Stimulated activated CD4-positive, alpha-beta T cell treated with anti-CD3 and anti-CD28 coated beads, Interleukin-2, amount 100 ng/mL, for 48 hours (primary cell): Measurements from ENCODE around the gene CLDN14.
A peak's percentile ranks its signal among the peaks of the same experiment; 100 is the strongest.
"Not testable (repeated sequence)": the region's sequence is repeated elsewhere in the genome, so short reads cannot be mapped to it uniquely, and the experiment has no call there.

Experiments used
- DNase-seq, 2 donors: peaks; one replicate each; pipeline ENCODE4 v3.0.0-alpha.2; 2020

Gene CLDN14

GRCh38 chr21:36499578-36500471, 19.9 kb upstream of the CLDN14 start:
- no peak for DNase-seq

DNA sequence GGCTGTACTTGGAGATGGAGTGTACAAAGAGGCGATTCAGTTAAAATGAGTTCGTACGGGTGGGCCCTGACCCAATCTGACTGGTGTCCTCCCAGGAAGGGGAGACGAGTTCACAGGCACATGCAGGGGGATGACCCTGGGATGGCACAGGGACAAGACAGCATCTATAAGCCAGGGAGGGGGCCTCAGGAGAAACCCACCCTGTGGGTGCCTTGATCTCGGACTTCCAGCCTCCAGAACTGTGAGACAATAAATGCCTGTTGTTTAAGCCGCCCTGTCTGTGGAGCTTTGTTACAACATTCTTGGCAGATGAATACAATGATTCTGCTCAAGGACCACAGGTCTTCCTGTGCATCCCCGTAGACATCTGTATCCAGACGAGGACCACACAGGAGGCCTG, 14.6 kb upstream of the CLDN14 start:
- no peak for DNase-seq

DNA sequence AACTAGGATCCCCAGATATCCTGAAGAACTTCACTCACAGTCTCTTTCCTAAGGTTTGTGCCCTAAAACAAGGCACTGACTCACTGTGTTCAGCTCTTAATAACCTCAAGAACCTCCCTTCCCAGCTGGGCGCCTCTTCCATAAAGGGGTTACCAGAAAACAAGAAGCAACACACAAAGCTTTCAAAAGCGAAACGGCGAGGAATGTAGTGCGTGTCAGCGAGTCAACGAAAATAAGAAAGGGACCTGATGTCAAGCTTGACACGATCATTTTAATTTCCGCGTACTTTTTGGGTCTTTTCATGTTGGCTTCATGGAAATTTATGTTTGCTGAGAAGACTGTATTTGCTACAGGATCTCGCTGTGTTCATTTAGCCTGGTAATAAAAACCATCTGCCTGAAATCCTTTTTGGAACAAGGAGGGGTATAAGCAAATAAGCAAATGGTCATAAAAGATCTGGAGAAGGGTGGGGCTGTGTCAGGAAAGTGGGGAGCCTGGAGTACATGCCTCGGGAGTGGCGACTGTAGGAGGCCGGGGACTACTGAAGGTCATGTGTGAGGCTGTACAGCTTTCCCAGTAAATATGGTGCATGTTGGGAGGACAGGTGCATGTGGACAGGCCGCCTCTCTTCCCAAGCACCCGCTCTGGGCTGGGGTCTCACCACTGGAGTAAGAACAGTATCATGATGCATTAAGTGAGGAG, 11.4 kb upstream of the CLDN14 start:
- no peak for DNase-seq

- no peak for DNase-seq
These were observed 9.8 kb upstream of the CLDN14 start for GRCh38 chr21:36489776-36490165.

GRCh38 chr21:36489103-36489775, 9.3 kb upstream of the CLDN14 start:
- no peak for DNase-seq

GRCh38 chr21:36487641-36488307, 7.9 kb upstream of the CLDN14 start:
- DNase-seq: no peak

DNA sequence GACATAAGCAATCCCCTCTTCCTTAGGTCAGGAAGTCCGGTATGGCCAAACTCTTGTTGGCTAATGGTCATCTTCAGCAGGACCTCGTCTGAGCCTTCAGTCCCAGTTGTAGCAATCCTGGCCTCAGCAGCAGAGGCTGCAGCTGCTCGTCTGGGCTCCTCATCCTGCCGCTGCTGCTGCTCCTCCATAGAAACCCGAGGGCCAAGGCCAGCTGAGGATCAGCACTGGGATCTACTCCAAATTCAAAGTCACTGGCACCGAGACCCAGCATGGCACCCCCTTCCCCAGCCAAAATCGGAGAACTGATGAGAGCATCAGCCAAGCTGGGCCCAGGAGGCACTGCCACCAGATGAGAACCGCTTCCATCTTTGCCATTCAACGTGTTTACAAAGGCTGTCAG, 6.3 kb upstream of the CLDN14 start:
- no peak for DNase-seq

GRCh38 chr21:36485476-36485875, 5.6 kb upstream of the CLDN14 start:
- no peak for DNase-seq

DNA sequence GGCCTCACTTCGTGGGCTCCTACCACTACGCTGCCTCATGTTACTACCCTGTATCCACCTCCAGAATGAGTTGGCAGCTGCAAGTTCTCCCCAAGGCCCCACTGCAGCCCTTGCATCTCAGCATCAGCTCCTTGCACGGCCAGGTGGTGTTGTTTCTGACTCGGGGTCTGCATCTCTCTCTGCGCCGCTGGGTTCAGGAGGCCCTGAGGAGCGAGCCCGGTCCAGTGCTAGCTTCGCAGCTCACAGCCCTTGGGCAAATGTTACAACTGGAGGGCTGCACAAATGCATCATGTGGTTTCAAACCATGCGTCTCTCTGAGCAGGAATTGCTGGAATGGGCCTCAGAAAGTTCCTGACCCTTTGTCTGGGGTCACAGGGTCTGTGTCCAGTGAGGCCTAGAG, 3.2 kb upstream of the CLDN14 start:
- DNase-seq: no peak

- DNase-seq: no peak
These were observed 2.8 kb upstream of the CLDN14 start for GRCh38 chr21:36482673-36483072.

GRCh38 chr21:36482181-36482580, 2.3 kb upstream of the CLDN14 start:
- DNase-seq: no peak

DNA sequence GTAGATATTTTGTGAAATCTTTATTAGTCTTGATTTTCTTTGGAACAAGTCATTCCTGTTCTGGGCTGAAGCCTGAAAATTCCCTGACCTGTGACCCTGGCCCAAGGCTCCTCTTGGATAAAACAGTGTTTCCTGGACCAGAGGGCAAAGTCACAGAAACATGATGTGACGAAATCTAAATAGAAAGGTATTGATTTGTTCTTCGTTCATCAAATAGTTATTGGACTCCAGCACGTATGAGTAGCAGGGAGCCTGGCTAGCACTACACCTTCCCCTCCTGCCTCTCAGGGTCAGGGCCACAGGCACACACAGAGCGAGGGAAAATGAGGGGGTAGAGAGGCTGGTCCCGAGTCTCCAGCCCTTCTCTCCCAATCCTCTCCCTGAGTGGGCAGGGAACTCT, 1.7 kb upstream of the CLDN14 start:
- no peak for DNase-seq

DNA sequence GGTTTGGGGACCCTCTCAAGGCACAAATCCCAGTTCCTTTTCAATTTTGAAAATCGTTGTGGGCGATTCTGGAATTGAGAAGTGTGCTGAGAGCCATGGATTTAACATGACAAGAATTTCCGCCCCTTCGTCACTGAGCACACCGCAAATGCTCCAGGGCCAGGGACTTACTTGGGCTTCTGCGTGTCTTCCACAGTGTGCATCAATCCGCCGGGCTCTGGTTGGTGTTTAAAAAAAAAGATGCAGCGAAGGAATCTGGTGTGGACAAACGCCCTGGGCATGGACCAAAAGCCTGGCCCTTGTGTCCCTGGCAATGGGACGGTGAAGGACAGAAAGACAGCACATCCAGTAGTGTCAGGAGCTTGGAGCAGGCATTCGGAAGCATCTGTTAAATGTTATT, 696 bp upstream of the CLDN14 start:
- no peak for DNase-seq

DNA sequence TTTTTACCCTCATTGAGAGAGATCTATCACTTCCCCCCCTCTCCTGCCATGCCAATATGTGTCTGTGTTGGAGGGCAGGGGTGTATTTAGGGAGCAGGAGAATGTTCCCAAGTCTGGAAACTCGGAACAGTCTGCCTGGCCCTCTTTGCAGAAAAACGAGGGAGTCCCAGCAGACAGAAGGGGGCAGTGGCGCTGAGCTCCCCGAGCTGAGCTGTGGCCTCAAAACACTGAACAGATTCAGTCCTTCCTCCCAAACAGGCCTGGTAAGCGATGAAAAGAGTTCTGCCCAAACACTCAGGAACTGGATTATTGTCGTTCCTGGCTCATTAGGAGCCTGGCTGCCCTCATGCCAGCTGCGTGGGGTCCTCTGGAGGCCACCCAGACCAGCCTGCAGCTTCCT, 981 bp downstream of the CLDN14 start:
- DNase-seq: no peak

DNA sequence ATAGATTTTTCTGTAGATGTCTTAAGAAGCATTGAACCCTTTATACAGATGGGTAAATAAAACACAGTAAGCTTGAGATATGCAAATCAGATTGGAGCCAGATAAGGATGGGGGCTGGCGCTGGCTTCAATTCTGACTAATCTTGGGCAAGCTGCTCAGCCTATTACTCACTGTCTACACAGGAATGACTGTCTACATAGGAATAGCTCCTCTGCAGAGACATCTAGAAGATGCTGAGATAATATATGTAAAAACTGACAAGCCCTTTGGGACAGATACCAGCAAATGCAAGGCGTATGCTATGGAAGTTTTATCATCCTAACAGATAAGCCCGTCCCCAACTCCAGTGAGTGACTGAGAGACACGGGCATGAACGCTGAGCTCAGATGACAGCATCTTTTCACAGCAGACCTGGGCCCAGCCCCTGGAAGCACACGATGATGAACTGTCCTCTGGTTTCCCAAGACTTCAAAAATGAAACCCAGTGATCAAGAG, 1.7 kb downstream of the CLDN14 start:
- DNase-seq: peak; percentile 23

DNA sequence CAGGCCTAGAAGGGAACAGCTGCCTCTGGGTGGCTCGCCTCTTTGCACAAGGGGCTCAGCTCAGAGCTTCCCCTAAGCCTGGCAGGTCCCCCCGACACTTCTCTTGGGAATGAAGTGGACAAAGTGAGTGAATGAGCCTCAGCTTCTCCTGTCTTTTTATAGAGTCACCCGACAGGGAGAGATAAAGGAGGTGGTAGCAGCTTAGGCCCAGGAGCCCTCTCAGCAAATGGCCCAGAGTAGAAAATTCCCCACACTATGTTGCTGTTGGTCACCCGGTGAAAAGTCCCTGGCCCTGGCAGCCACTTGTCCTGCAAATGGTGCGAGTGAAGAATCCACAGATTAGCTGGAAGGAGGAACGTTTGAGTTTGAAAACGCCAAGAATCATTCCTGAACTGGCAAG, 2.4 kb downstream of the CLDN14 start:
- DNase-seq: no peak

GRCh38 chr21:36477001-36477400, 2.9 kb downstream of the CLDN14 start:
- DNase-seq: no peak

- not testable (repeated sequence) for DNase-seq
These were observed 3.4 kb downstream of the CLDN14 start for GRCh38 chr21:36476541-36476940.

DNA sequence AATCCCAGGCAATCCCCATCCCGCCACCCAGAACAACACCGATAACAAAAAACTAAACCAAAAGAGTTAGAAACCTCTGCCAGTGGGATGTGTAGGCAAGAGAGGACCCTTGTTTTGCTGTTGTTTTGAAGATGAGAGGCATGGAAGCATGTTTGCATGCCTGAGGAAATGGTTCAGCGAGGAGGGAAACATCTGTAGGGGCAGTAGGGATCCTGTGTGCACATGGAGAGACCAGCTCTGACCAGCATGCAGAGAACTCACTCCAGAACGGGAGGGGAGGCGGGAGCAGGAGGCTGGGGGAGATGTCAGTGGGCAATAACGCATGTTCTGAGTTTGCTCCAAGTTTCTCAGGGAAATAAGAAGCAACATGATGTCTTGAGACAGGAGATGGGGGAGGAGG, 5.3 kb downstream of the CLDN14 start:
- no peak for DNase-seq

GRCh38 chr21:36473203-36473602, 6.7 kb downstream of the CLDN14 start:
- DNase-seq: no peak

GRCh38 chr21:36472377-36472776, 7.5 kb downstream of the CLDN14 start:
- no peak for DNase-seq

DNA sequence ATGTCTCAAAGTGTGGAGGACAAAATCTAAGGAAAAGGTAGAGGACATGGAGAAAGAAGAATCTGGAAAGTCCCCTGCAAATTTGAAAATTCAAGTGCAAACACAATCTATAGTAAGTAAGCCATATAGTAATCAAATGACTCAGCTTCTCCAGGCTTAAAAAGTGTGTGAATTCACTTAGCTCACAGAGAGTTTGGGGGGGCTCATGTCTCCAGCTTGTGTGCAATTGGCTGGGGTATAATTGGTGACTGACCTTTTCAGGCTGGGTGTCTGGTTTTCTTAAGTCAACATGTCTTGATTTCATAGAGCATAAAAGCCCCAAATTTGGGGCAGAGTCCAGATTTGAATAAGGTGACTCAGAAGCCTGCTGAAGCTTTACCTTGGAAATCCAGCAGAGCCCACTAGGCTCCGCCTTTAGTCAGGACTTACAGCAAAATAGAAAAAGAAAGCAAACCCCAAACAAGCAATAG, 8.6 kb downstream of the CLDN14 start:
- DNase-seq: no peak

GRCh38 chr21:36470294-36470693, 9.6 kb downstream of the CLDN14 start:
- DNase-seq: no peak
